GM19438 (cell line): ENCODE results near the gene KIRREL3.

Source experiments
- ATAC-seq: cut with Tn5 transposase; IDR thresholded peaks from one replicate; pipeline ENCODE4 v1.9.1; 2021; ENCODE audit warnings: low read depth; ENCODE audit not compliant: unreplicated experiment

The KIRREL3 gene

DNA sequence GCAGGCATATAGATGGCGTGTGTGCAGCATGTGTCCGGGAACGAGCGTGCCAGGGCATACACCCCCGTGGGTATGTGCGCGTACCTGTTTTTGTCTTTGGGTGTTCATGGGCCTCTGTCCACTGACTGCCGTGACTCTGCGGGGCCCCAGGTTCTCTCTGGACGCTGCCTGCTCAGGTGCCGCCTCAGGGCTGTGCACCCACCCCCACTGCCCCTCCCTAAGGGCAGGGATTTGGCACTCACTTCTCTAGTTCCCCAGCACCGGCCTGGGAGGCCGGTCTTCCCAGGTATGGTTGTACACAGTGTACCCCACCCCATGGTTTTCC, 533.6 kb downstream of the KIRREL3 start:
- no peak for ATAC-seq

- ATAC-seq: peak; percentile 10
Measured at GRCh38 chr11:126466236-126467045, 534.1 kb downstream of the KIRREL3 start.

DNA sequence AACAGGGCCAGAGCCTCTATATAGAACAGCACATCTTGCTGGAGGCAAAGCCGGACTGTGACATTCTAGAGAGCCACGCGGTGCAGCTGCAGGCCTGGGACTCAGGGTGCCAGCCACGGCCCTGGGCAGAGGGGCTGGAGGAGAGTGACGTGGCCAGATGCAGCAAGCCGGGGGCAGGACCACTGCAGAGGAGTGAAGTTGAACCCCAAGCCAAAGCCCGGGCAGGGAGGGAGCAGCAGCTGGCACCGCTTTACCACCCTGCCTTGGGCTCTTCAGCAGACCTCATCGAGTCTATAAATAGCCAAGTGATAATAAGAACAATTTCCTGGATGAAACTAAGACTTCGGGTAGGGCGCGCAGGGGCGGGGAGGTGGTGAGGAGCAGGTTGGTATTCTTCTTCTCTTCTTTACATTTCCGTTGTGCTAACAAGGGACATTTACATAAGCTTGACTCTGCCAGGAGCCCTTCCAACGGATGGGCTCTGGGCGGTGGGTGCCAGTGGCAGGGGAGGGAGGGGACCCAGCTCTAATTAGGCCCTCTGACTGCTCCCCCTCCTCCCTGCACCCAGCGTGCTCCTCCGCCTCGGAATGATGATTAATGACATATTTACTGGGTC, 534.9 kb downstream of the KIRREL3 start:
- peak; percentile 56 for ATAC-seq

DNA sequence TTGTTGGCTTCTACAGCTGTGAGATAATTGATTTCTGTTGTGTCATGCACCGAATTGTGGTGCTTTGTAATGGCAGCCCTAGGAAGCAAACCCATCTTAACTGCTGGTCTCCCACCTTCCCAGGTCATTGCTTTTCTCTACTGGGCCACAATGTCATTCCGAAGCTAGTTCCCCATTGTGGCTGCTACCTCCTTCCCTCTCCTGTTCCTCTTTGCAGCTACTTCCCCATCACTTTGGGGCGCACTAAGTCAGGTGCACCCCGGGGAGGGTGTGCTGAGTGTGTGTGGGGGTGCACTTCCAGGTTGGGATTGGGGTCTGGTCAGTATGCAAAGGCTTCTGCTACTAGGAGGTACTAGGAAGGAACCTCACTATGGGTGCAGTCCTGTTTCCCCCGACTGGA, 535.8 kb downstream of the KIRREL3 start:
- ATAC-seq: no peak

DNA sequence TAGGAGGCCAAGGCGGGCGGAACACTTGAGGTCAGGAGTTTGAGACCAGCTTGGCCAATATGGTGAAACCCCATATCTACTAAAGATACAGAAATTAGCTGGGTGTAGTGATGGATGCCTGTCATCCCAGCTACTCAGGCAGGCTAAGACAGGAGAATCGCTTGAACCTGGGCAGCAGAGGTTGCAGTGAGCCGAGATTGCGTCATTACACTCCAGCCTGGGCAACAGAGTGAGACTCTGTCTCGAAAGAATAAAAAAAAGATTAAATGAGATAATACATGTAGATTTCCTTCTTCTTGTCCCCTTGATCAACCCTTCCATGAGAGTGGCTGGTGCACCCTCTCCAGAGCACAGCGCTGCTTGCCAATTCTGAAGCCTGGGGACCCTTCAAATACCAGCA, 538.1 kb downstream of the KIRREL3 start:
- ATAC-seq: no peak

DNA sequence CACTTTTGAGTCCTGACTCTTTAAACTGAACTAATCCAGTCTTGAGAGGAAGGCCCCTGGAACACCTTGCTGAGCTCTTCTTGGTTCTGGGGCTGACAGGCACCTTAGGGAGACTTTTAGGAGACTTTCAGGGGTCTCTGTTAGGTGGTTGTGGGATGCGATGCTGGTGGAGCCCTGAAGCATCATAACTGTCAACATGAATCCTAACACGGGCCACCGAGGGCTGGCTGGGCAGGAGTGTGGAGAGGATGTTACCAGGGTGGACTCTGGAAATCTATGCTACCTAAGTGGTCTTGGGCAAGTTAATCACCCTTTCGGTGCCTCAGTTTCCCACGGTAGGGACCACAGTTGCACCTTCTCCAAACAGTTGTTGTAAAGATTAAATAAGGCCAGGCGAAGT, 538.6 kb downstream of the KIRREL3 start:
- no peak for ATAC-seq

DNA sequence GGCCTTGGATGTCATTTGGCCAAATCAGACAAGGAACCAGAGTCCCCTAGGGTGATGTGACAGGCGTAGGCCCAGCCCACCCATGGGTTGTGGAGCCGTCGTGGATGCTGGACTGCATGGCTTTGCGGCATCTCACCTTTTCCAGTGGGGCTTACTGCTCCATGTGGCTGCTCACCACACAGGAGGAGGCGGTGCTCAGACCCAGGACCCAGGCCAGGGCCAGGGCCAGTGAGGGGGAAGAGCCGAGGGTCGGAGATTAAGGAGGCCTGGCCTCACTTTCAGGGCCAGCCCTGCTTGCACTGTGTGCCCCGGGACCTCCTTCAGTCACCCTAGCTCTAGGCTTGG, 539.5 kb downstream of the KIRREL3 start:
- ATAC-seq: no peak

DNA sequence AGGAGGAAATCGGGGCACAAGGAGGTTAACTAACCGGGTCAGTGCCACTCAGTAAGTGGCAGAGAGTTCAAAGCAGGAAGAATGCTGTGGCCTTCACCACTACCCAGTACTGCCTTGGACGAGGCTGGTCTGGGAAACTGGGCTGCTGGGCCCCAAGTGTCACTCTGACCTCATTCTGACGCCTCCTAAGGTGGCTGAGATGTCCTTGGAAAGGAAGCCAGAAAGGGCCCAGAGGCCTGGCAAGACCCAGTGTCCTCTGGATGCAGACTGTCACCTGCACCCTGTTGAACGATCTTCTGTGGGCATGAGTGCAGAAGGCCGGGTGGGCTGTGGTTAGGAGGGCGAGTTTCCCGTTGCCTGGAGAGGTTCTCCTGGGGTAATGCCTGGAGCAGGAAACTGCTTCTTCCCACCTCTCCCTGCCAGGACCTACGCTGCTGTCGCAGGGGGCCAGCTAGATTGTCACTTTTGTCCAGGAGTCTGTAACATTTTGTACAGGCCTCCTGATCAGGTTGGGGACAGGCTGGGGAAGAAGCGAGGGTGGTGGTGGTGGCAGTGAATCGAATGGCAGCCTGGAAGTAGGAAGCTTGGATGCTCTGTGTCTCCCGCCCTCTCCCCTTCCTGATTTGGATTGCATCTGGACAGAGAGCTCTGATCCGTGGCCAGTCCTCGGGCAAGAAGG, 540.0 kb downstream of the KIRREL3 start:
- ATAC-seq: no peak

- no peak for ATAC-seq
Measured at GRCh38 chr11:126459691-126460281, 540.8 kb downstream of the KIRREL3 start.

GRCh38 chr11:126457817-126458216, 542.8 kb downstream of the KIRREL3 start:
- ATAC-seq: no peak

- no peak for ATAC-seq
Measured at GRCh38 chr11:126456783-126457542, 543.6 kb downstream of the KIRREL3 start.

DNA sequence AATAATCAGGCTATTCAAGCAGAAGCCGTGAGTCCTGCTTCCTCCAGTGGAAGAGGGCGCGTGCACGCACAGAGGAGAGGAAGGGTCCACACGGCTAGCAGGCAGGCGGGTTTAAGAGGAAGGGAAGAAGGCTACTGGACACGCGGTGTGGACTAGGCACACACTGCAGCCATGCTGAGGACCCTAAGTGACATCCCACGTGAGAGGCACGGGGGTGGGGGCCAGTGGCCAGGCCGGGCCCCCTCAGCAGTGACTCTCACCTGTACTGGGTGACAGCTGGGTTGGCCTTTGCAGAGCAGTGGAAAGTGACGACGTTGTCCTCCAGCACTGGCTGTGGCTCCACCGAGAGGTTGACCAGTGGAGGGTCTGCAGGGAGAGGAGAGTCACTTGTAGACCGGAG, 544.5 kb downstream of the KIRREL3 start:
- no peak for ATAC-seq

DNA sequence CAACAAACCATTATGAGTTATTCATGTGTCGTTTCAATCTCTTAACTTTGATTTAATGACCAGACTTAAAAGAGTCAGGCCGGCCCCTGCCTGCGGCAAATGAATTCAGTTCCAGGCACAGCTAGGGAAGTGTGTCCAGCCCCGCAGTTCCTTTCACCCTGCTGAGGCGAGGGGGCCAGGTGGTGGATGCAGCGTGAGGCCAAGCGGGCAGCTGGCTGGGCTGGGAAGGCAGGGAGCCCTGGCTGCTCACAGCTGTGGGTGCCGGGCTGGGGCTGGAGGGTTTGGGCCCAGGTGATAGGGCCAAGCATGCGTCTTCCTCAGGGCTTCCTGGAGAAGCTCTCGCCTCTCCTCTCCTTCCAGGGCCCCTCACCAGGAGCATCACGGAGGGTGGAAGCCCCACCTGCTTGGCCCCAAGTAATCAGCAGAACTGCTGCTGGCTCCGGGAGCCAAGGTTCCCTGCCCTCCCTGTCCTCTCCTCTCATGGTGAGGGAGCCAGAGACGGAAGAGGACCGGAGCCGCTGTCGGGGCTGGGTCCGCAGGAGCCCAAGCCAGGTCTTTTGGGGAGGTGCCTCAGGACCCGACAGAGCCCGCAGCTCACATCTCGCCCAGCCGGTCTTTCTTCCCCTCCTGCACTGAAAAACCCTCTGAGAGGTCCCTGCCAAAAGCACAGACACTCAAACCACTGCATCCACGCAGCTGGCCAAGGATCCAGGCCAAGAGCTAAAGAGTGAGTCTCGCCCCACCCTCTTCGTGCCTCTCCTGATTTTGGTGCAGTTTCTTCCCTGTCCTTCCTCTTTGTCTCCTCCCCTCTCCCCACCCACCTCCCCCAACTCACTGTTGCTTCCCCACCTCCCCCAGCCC, 548.1 kb downstream of the KIRREL3 start:
- ATAC-seq: no peak

DNA sequence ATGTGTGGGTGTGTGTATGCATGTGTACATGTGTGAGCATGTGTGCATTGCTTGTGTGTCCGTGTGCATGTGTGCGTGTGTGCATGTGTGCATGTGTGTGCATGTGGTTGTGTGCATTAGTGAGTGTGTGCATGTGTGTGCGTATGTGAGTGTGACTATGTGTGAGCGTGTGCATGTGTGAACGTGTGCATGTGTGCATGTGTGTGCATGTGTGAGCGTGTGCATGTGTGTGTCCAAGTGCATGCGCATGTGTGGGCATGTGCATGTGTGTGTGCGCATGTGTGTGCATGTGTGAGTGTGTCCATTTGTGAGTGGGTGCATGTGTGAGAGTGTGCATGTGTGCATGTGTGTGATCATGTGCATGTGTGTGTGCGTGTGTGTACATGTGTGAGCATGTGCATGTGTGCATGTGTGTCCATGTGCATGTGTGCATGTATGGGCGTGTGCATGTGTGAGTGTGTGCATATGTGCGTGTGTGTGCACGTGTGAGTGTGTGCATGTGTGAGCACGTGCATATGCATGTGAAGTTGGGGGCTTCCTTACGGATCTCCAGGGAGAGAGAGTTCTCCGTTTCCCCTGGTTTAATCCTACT, 549.3 kb downstream of the KIRREL3 start:
- ATAC-seq: no peak

DNA sequence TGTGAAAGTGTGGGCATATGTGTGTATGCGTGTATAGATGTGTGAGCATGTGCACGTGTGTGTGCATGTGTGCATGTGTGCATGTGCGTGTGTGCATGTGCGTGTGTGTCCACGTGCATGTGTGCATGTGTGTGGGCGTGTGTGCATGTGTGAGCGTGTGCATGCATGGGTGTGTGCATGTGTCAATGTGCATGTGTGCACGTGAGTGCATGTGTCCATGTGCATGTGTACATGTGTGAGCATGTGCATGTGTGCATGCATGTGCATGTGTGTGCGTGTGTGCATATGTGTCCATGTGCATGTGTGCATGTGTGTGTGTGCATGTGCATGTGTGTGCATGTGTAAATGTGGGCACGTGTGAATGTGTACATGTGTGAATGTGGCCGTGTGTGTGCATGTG, 549.8 kb downstream of the KIRREL3 start:
- no peak for ATAC-seq

- ATAC-seq: no peak
Measured at GRCh38 chr11:126450198-126450597, 550.4 kb downstream of the KIRREL3 start.

DNA sequence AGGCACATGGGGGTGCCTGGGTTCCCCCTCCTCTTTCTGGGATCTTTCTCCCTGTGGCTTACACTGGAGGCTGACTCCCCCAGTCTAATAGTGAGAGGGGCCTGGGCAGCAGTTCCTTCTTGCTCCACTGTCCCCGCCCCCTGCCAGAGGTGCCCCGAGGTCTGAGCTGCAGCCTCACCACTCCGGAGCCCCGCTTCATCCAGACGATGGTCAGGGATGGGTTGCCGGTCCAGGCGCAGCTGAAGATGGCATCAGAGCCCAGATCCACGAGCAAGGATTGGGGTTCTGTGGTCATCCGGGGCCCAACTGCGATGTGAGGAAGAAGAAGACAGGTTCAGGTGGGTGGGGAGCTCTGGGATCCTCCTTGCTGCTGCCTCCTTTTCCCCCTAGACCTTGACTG, 554.0 kb downstream of the KIRREL3 start:
- no peak for ATAC-seq

DNA sequence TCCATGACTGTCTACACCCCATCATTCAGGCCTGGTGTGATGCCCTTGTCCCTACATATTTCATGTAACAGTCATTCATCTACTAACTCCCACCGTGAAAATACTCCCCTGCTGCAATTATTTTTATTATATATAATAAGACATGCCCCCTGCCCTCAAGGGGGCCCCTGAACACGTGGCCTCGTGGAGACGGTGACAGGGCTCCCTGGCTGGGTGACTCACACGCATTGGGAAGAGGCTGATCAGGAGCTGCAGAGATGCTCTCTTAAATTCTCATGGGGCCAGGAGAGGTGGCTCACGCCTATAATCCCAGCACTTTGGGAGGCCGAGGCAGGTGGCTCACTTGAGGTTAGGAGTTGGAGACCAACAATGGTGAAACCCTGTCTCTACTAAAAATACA, 556.5 kb downstream of the KIRREL3 start:
- no peak for ATAC-seq

DNA sequence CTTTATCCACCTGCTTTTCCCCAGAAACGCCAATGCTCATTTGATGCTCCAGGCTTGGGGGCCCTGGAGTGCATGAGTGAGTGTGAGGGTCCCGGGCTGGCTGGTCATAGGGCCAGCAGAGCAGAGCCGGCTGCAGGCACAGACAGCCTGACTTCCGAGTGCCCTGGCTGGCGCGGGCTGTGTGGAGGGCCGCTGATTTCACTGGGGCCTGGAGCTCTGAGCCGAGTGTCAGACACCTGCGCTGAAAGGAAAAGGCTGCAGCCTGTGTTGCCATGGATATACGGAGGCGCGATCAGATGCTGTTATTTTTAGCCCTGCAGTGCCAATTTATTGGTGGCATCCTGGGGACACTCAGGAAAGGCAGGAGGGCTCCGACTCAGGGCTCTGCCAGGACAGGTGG, 557.5 kb downstream of the KIRREL3 start:
- no peak for ATAC-seq
